Upper lobe of right lung (tissue), 1 donor: ENCODE measurements around the gene AP1AR. TPM values are rescaled to one million over a fixed set of nuclear protein-coding genes. Genes with fewer than 3 reads are reported as not detected.

ENCODE experiments used
- ATAC-seq: fragments of 200-7000 bp; cut with Tn5 transposase; one replicate; pipeline ENCODE4 v1.9.1; 2020; ENCODE audit warnings: mild to moderate bottlenecking, moderate library complexity
- DNase-seq: peaks from one replicate; pipeline ENCODE4 v3.0.0-alpha.2; 2020
- H3K27ac ChIP-seq: fragments of 200-600 bp; one replicate; pipeline ENCODE4 v1.8.0; 2022
- H3K27me3 ChIP-seq: fragments of 200-600 bp; one replicate; pipeline ENCODE4 v1.8.0; 2022; ENCODE audit warnings: mild to moderate bottlenecking
- H3K36me3 ChIP-seq: fragments of 200-600 bp; one replicate; pipeline ENCODE4 v1.8.0; 2022
- H3K4me1 ChIP-seq: fragments of 200-600 bp; one replicate; pipeline ENCODE4 v1.8.0; 2022
- H3K4me3 ChIP-seq: fragments of 200-600 bp; one replicate; pipeline ENCODE4 v1.8.0; 2022; ENCODE audit warnings: mild to moderate bottlenecking
- H3K9me3 ChIP-seq: fragments of 200-600 bp; one replicate; pipeline ENCODE4 v1.8.0; 2022
- intact Hi-C: fragments of 100-400 bp; cut with DNase I; formaldehyde crosslinking; loops from one replicate; pipeline ENCODE4 v1.11.0; 2022
- total RNA-seq: library from RNA; stranded (reverse); fragmentation: NEBNext Ultra II Directional; extraction: Animal tissue kit (Norgen Biotek cat#: 25700); gene quantifications from one replicate; pipeline ENCODE4 v1.2.1, GENCODE V29; 2021
- TF ChIP-seq, protein P1 (sequence below): fragments of 200-600 bp; IDR thresholded peaks from one replicate; pipeline ENCODE4 v1.8.0; 2022; ENCODE audit warnings: antibody characterized with exemption
- donor health status: DM: no; HTN: yes; CAD: no; lungs with severe emphysema.

The AP1AR gene
- total RNA-seq, 1 donor from 2014 or later = 16.6 TPM

DNA sequence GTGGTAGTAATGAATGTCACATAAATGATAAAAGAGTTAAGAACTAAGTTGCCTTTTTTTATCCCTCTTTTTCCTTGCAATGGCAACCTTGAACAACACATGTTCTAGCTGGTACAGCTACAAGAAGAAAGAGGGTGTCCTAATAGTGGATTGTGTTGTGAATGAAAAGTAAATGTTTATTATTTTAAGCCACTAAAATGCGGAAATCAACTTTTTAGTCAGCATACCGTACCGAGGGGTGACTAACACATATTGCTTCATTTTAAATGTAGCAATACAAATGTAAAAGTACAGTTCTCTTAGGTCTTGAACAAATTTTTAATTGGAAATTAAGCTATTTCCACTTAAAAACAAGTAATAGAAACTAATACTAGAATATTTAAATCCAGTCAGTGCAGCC, 17.7 kb upstream of the AP1AR start:
- ATAC-seq (peak; percentile 47), DNase-seq (no peak)
- intact Hi-C loops = no loop called here
- TF ChIP-seq, protein P1, sequence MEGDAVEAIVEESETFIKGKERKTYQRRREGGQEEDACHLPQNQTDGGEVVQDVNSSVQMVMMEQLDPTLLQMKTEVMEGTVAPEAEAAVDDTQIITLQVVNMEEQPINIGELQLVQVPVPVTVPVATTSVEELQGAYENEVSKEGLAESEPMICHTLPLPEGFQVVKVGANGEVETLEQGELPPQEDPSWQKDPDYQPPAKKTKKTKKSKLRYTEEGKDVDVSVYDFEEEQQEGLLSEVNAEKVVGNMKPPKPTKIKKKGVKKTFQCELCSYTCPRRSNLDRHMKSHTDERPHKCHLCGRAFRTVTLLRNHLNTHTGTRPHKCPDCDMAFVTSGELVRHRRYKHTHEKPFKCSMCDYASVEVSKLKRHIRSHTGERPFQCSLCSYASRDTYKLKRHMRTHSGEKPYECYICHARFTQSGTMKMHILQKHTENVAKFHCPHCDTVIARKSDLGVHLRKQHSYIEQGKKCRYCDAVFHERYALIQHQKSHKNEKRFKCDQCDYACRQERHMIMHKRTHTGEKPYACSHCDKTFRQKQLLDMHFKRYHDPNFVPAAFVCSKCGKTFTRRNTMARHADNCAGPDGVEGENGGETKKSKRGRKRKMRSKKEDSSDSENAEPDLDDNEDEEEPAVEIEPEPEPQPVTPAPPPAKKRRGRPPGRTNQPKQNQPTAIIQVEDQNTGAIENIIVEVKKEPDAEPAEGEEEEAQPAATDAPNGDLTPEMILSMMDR = no peak
- Histone ChIP-seq H3K27me3 (no peaks in the 10 kb centered on the region), H3K4me1 (no peaks in the 10 kb centered on the region), H3K9me3 (no peaks in the 10 kb centered on the region), H3K36me3 (no peaks in the 10 kb centered on the region), H3K4me3 (no peak overlapping the region), H3K27ac (no peak overlapping the region)

DNA sequence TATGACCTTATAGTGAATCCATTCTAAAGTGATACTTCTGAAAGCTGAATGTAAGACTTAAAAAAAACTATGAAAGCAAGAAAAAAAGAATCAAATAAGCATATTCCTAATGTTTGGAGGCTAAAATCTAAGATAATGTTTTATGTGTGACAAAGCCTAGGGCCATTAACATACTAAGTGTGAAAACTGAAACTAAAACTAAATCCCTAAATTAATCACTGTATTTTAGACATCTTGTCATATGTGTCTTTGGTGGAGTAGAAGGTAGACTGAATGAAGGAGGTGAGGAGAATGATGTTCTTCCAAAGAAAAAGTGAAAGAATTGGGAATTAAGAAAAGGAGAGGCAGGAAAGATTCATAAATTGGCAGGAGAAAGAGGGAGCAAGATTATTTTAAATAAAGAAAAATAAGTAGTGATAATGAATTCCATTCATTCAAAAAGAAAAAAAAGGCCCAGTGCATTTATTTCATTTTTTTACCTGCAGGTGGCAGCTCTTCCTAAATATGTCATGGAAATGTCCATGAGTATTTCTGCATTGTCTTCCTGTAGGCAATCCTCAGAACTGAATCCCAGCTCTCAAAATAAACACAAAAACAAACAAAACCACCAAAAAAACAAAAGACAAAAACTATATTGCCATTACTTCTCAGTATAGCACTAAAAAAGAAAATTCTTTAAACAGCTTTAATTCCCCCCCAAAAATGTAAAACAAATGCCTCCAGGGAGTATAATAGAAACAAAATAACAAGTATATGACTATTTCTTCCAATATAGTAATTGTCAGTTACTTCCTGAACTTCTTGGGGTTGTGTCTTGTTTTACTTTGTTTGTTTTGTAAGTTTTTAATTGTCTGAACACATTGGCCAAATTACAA, 17.0 kb upstream of the AP1AR start:
- TF ChIP-seq, protein P1 = peak; percentile 52
- ATAC-seq = no peak
- no peak for DNase-seq
- Histone ChIP-seq H3K36me3 (no peaks in the 10 kb centered on the region), H3K27me3 (no peaks in the 10 kb centered on the region), H3K9me3 (no peaks in the 10 kb centered on the region), H3K27ac (no peak overlapping the region), H3K4me3 (no peak overlapping the region), H3K4me1 (no peaks in the 10 kb centered on the region)
- intact Hi-C loops = no loop called here

DNA sequence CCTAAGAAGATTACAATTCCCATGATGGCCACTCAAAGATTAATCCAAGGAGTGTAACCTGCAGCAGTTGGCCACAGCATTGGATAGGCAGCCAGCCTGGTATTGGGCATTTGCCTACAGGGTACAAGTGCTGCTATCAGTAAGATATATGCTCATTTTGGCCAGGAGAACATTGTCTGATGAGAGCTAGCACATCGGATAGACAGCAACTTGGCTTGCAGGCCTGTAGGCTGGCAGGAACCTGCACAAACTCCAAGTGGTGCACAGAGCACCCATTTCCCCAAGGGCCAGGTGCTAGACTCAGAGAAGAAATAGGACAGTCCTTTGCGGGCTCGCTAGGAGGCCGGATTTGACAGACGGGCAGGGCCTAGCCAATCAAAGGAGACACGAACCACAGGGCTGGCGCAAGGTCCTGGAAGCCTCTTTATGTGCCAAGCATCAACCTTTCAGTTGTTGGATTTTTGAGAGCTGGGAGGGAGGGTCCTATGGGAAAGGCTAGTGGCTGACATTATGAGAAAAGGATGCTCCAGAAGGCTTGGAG, 11.7 kb upstream of the AP1AR start:
- Histone ChIP-seq H3K27ac (no peak overlapping the region), H3K4me3 (no peak overlapping the region), H3K9me3 (no peaks in the 10 kb centered on the region), H3K36me3 (no peaks in the 10 kb centered on the region), H3K27me3 (no peaks in the 10 kb centered on the region), H3K4me1 (no peaks in the 10 kb centered on the region)
- DNase-seq (no peak), ATAC-seq (no peak)
- TF ChIP-seq, protein P1 = no peak
- intact Hi-C loops = no loop called here

DNA sequence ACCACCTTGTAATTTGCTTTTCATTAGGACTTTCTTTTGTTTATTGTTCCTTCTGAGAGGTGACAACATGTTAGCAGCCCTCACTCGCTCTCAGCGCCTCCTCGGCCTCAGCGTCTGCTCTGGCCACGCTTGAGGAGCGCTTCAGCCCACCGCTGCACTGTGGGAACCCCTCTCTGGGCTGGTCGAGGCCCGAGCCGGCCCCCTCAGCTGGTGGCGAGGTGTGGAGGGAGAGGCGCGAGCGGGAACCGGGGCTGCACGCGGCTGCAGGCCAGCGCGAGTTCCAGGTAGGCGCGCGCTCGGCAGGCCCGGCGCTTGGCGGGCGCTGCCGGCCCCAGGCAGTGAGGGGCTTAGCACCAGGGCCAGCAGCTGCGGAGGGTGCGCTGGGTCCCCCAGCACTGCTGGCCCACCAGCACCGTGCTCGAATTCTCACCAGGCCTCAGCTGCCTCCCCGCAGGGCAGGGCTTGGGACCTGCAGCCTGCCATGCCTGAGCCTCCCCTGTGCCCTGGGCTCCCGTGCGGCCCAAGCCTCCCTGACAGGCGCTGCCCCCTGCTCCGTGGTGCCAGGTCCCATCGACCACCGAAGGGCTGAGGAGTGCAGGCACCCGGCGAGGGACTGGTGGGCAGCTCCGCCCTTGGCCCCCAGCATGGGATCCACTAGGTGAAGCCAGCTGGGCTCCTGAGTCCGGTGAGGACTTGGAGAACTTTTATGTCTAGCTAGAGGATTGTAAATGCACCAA, 9.2 kb upstream of the AP1AR start:
- no peaks in the 10 kb centered on the region for H3K36me3 ChIP-seq
- no peak for DNase-seq
- H3K4me1 ChIP-seq = no peaks in the 10 kb centered on the region
- TF ChIP-seq, protein P1 = no peak
- no peak overlapping the region for H3K27ac ChIP-seq
- H3K9me3 ChIP-seq = no peaks in the 10 kb centered on the region
- H3K27me3 ChIP-seq = no peaks in the 10 kb centered on the region
- no peak for ATAC-seq
- intact Hi-C loops = no loop called here
- no peak overlapping the region for H3K4me3 ChIP-seq

DNA sequence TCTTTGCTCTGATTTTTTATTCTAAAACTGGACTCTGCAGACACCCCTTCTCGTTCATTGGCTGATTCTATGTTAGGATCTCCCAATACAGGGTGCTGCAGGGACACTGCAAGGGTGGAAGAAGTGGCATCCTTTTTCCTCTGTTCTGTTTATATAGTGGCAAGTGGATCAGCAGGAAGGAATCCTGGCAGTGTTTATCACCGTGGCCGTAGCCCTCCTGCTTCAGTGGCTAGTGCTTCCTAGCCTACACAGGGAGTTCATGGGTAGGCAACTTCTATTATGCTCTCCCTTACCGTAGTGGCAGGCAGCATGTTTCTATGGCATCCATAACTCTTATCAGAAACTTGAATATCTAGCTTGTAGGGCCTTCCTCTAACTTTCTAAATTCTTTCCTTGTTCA, 6.4 kb upstream of the AP1AR start:
- Histone ChIP-seq H3K9me3 (no peaks in the 10 kb centered on the region), H3K36me3 (no peaks in the 10 kb centered on the region), H3K27me3 (no peaks in the 10 kb centered on the region), H3K4me3 (no peak overlapping the region), H3K4me1 (no peaks in the 10 kb centered on the region), H3K27ac (no peak overlapping the region)
- intact Hi-C loops = no loop called here
- ATAC-seq (no peak), DNase-seq (no peak)
- TF ChIP-seq, protein P1 = no peak
